B cell (primary cell): ENCODE data around the gene NDOR1. TPM values are rescaled to one million over a fixed set of nuclear protein-coding genes. Genes with fewer than 3 reads are reported as not detected.

Experiments used
- ATAC-seq: fragments of 200-7000 bp; cut with Tn5 transposase; one replicate; pipeline ENCODE4 v1.10.0; 2021; ENCODE audit warnings: low read depth, mild to moderate bottlenecking, moderate number of reproducible peaks, moderate library complexity
- CTCF ChIA-PET: fragments of 350-600 bp; sonication (Branson Sonifier 250); formaldehyde crosslinking; loops from one replicate; lab custom pipeline; 2021; ENCODE audit warnings: antibody characterized with exemption, inconsistent platforms; lab: Charles Lee
- POLR2A ChIA-PET: fragments of 350-600 bp; sonication (Branson Sonifier 250); formaldehyde crosslinking; loops from one replicate; lab custom pipeline; 2021; ENCODE audit warnings: antibody characterized with exemption; lab: Charles Lee
- DNase-seq: peaks from one replicate; pipeline ENCODE4 v3.0.0; 2013
- H2AFZ ChIP-seq: 2 replicates; pipeline ENCODE4 v1.6.1; 2012; ENCODE audit warnings: mild to moderate bottlenecking, low read depth, low read length; ENCODE audit not compliant: insufficient read depth, poor library complexity, severe bottlenecking
- H3K27ac ChIP-seq, 2 donors: 1 replicate in 1 of 2; 2 replicates in 1 of 2; pipeline ENCODE4 v1.5.1; 2012 to 2013; ENCODE audit warnings: low read length in 2 of 2, mild to moderate bottlenecking in 2 of 2, moderate library complexity in 1 of 2
- H3K27me3 ChIP-seq, 4 experiments: fragments of 200-600 bp in 1 of 4; sonication (generic) in 1 of 4; replicated peaks in 1 of 4; 1 replicate in 2 of 4; 2 replicates in 2 of 4; pipeline versions ENCODE4 v1.6.1 to v1.7.0; 2013 to 2016; ENCODE audit warnings: low read length in 3 of 4, mild to moderate bottlenecking in 2 of 4, mixed read lengths in 1 of 4, moderate library complexity in 1 of 4; ENCODE audit not compliant: insufficient read depth in 4 of 4, control insufficient read depth in 3 of 4; ENCODE audit errors: control extremely low read depth in 1 of 4
- H3K36me3 ChIP-seq, 2 experiments: replicated peaks in 1 of 2; 1 replicate in 1 of 2; 2 replicates in 1 of 2; pipeline versions ENCODE4 v1.6.1 to v1.7.1; 2013; ENCODE audit warnings: low read length in 1 of 2; ENCODE audit not compliant: insufficient read depth in 2 of 2, control insufficient read depth in 1 of 2; ENCODE audit errors: control extremely low read depth in 1 of 2, extremely low read depth in 1 of 2
- H3K4me1 ChIP-seq, 2 donors: fragments of 200-600 bp in 1 of 2; sonication (generic) in 1 of 2; 1 replicate in 1 of 2; 2 replicates in 1 of 2; pipeline versions ENCODE4 v1.5.1 to v1.6.1; 2013 to 2017; ENCODE audit warnings: low read length in 2 of 2; ENCODE audit not compliant: control insufficient read depth in 2 of 2, insufficient read depth in 2 of 2
- H3K4me2 ChIP-seq: replicated peaks from 2 replicates; pipeline ENCODE3; 2012; ENCODE audit warnings: mild to moderate bottlenecking, low read depth, low read length; ENCODE audit not compliant: poor library complexity, severe bottlenecking
- H3K4me3 ChIP-seq, 5 experiments: fragments of 200-600 bp in 1 of 5; sonication (generic) in 1 of 5; 1 replicate in 3 of 5; 2 replicates in 2 of 5; pipeline versions ENCODE4 v1.5.1 to v1.7.0; 2011 to 2016; ENCODE audit warnings: low read length in 4 of 5, mild to moderate bottlenecking in 4 of 5, low read depth in 2 of 5, control low read depth in 1 of 5, moderate library complexity in 1 of 5; ENCODE audit not compliant: insufficient read depth in 1 of 5; ENCODE audit errors: control extremely low read depth in 1 of 5, extremely low read depth in 1 of 5
- H3K79me2 ChIP-seq: fragments of 200-600 bp; sonication (generic); one replicate; pipeline ENCODE4 v1.6.0; 2016; ENCODE audit warnings: low read length; ENCODE audit not compliant: control insufficient read depth, insufficient read depth
- H3K9ac ChIP-seq: fragments of 200-600 bp; sonication (generic); 2 replicates; pipeline ENCODE4 v1.6.1; 2017; ENCODE audit warnings: mild to moderate bottlenecking, low read length, moderate library complexity
- H3K9me3 ChIP-seq, 3 donors: one replicate each; pipeline versions ENCODE4 v1.6.1 to v1.7.1; 2013; ENCODE audit warnings: low read length in 2 of 3; ENCODE audit not compliant: control insufficient read depth in 2 of 3, insufficient read depth in 1 of 3; ENCODE audit errors: control extremely low read depth in 1 of 3
- H4K20me1 ChIP-seq: 2 replicates; pipeline ENCODE4 v1.6.0; 2012; ENCODE audit warnings: mild to moderate bottlenecking, low read length; ENCODE audit not compliant: insufficient read depth, control insufficient read depth, poor library complexity, severe bottlenecking
- H3K27ac Mint-ChIP-seq: one replicate; pipeline ENCODE4 v1.8.0; 2021; ENCODE audit warnings: mixed read lengths
- H3K27me3 Mint-ChIP-seq: one replicate; pipeline ENCODE4 v1.8.0; 2021; ENCODE audit warnings: mixed read lengths
- H3K4me1 Mint-ChIP-seq: one replicate; pipeline ENCODE4 v1.8.0; 2021; ENCODE audit warnings: mixed read lengths
- H3K4me3 Mint-ChIP-seq: one replicate; pipeline ENCODE4 v1.8.0; 2021; ENCODE audit warnings: mixed read lengths
- H3K9me3 Mint-ChIP-seq: one replicate; pipeline ENCODE4 v1.8.0; 2022; ENCODE audit warnings: mixed read lengths; ENCODE audit not compliant: insufficient read depth
- EZH2 ChIP-seq: IDR thresholded peaks from 2 replicates; pipeline ENCODE4 v1.6.1; 2012; ENCODE audit warnings: borderline replicate concordance, low read depth, mild to moderate bottlenecking, moderate library complexity, low read length; ENCODE audit not compliant: insufficient read depth, poor library complexity, severe bottlenecking
- WGBS: methylation state at CpG from one replicate; pipeline ENCODE4 v1.1.5; 2013; ENCODE audit warnings: missing lambda C conversion rate; ENCODE audit not compliant: insufficient coverage; 5-methylcytosine and 5-hydroxymethylcytosine counted together
- intact Hi-C: fragments of 100-400 bp; cut with micrococcal nuclease; formaldehyde crosslinking; loops from one replicate; pipeline ENCODE4 v1.10.0; 2022
- polyA plus RNA-seq: library from polyadenylated mRNA; depleted of rRNA; stranded (reverse); fragments of >200 nt; gene quantifications from 2 replicates; pipeline ENCODE4 v1.2.3, GENCODE V29; 2012
- total RNA-seq, 2 donors: library from RNA; stranded (reverse); fragments of 120-200 nt in 1 of 2; gene quantifications; 1 replicate in 1 of 2; 2 replicates in 1 of 2; pipeline versions ENCODE4 v1.2.3 to v1.2.4, GENCODE V29; 2013 to 2022
- TF ChIP-seq, protein P1 (sequence below): fragments of 200-600 bp; IDR thresholded peaks from one replicate; pipeline ENCODE4 v1.8.0; 2022; ENCODE audit warnings: antibody characterized with exemption, mild to moderate bottlenecking

NDOR1 gene
- total and polyA plus RNA-seq, 2 donors (not counting 1 experiment from before 2014, with no cell fraction given), result 36.4 to 40.9 TPM

- Histone ChIP-seq H3K9ac (peak within 1 kb of the TSS; percentile 94), H3K4me2 (peak within 1 kb of the TSS; percentile 95), H3K27me3 (no peaks in the 10 kb centered on the region), H3K9me3 (peaks cover 0 to 3% (median 0%) of the 10 kb centered on the region in 3 donors), H3K27ac (peak within 1 kb of the TSS; percentile 78 to 90), H3K4me3 (peak within 1 kb of the TSS; percentile 50 to 99 (median 98)), H4K20me1 (peaks cover 56% of the 10 kb centered on the region), H3K79me2 (peaks cover 83% of the 10 kb centered on the region), H3K4me1 (peaks cover 26 to 40% of the 10 kb centered on the region in 2 donors), H2AFZ (peak within 1 kb of the TSS; percentile 88), H3K36me3 (peaks cover 0 to 43% of the 10 kb centered on the region in 2 experiments)
- peak; percentile 97 for DNase-seq
- no peaks in the 10 kb centered on the region for H3K27me3 Mint-ChIP-seq
- peak; percentile 84 for ATAC-seq
- H3K27ac Mint-ChIP-seq, result peak within 1 kb of the TSS; percentile 97
- intact Hi-C loops, result loop anchor here (1.0 to 5.0 kb wide), 7 partner anchors 12 to 61 kb away; partner anchors contain the start of genes NDOR1, RNF224, TMEM203 and TPRN
- H3K9me3 Mint-ChIP-seq, result no peaks in the 10 kb centered on the region
- WGBS, result under 1% methylated on average over 98 of the region's 98 CpGs
- peaks cover 36% of the 10 kb centered on the region for H3K4me1 Mint-ChIP-seq
- TF ChIP-seq, protein P1, sequence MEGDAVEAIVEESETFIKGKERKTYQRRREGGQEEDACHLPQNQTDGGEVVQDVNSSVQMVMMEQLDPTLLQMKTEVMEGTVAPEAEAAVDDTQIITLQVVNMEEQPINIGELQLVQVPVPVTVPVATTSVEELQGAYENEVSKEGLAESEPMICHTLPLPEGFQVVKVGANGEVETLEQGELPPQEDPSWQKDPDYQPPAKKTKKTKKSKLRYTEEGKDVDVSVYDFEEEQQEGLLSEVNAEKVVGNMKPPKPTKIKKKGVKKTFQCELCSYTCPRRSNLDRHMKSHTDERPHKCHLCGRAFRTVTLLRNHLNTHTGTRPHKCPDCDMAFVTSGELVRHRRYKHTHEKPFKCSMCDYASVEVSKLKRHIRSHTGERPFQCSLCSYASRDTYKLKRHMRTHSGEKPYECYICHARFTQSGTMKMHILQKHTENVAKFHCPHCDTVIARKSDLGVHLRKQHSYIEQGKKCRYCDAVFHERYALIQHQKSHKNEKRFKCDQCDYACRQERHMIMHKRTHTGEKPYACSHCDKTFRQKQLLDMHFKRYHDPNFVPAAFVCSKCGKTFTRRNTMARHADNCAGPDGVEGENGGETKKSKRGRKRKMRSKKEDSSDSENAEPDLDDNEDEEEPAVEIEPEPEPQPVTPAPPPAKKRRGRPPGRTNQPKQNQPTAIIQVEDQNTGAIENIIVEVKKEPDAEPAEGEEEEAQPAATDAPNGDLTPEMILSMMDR, result peak; percentile 49
- no peak for TF ChIP-seq EZH2
- ChIA-PET POLR2A (interaction anchor here (0.7 to 2.7 kb wide), 11 partner anchors 10 to 102 kb away, joined by 3 to 21 read pairs (median 7); partner anchors contain the start of genes MAN1B1, RNF208, TOR4A and TPRN), CTCF (interaction anchor here (0.7 to 4.0 kb wide), 14 partner anchors 10 to 142 kb away, joined by 3 to 42 read pairs (median 3); partner anchors contain the start of genes CYSRT1, DPP7, NPDC1 and RNF224)
- peak within 1 kb of the TSS; percentile 96 for H3K4me3 Mint-ChIP-seq
Observed at GRCh38 chr9:137188490-137189296, 16.8 kb upstream of the NDOR1 start, which contains the start of the genes ANAPC2 and SSNA1. TSS of gene ANAPC2 (minus strand) at chr9:137188560. CDS start at chr9:137188532, 28 bp downstream. TSS of gene SSNA1 (plus strand) at chr9:137188676. CDS start at chr9:137188727, 51 bp downstream.
